ENCODE results near the gene ADAMTS3.

DNA sequence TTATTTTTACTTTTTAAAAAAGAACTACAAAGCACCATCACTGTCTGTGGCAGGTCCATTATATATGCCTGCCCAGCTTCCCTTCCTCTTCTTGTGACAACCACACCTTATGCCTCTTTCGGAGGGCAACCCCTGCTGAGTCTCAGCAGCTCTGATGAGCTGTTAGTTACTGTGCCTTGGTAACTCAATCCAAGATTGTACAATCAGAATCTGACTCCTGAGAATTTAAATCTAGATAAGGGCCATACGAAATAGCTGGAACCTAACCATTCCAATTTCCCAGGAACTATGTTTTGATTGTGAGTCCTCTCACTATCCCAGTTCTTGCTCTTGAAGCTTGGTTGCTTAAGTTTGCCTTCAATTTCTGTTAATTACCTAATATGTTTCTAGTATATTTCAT lies 61.9 kb downstream of the ADAMTS3 start:
- TF ChIP-seq JUN (IDR thresholded peaks at IDR 0.05; ENCODE audit: borderline replicate concordance, insufficient read depth, insufficient read length, low read depth) (no peak), POLR2A (IDR thresholded peaks at IDR 0.05; ENCODE audit: low read depth, low read length) (no peak), EZH2 (IDR thresholded peaks at IDR 0.05; ENCODE audit: borderline replicate concordance, low read depth, low read length, severe bottlenecking) (no peak), MYC (IDR thresholded peaks at IDR 0.05; ENCODE audit: low read depth, low read length) (no peak), POLR2AphosphoS5 (IDR thresholded peaks at IDR 0.05; ENCODE audit: insufficient read depth, low read depth, low read length) (no peak), GATA2 (IDR thresholded peaks at IDR 0.05; ENCODE audit: insufficient read depth, insufficient read length, low read depth, low read length) (no peak), FOS (IDR thresholded peaks at IDR 0.05; ENCODE audit: borderline replicate concordance, insufficient read depth, low read length) (no peak)
- TF ChIP-seq, protein P1, sequence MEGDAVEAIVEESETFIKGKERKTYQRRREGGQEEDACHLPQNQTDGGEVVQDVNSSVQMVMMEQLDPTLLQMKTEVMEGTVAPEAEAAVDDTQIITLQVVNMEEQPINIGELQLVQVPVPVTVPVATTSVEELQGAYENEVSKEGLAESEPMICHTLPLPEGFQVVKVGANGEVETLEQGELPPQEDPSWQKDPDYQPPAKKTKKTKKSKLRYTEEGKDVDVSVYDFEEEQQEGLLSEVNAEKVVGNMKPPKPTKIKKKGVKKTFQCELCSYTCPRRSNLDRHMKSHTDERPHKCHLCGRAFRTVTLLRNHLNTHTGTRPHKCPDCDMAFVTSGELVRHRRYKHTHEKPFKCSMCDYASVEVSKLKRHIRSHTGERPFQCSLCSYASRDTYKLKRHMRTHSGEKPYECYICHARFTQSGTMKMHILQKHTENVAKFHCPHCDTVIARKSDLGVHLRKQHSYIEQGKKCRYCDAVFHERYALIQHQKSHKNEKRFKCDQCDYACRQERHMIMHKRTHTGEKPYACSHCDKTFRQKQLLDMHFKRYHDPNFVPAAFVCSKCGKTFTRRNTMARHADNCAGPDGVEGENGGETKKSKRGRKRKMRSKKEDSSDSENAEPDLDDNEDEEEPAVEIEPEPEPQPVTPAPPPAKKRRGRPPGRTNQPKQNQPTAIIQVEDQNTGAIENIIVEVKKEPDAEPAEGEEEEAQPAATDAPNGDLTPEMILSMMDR (IDR thresholded peaks at IDR 0.05; ENCODE audit: extremely low read depth in 1 of 2, insufficient read depth in 1 of 2, low read depth in 1 of 2, low read length in 2 of 2) = no peak
